HCT116 (cell line): Measurements from ENCODE around the gene CHRDL1. TPM values are rescaled to one million over a fixed set of nuclear protein-coding genes. Genes with fewer than 3 reads are reported as not detected.
"Not testable (repeated sequence)": the region's sequence is repeated elsewhere in the genome, so short reads cannot be mapped to it uniquely, and the experiment has no call there.

Source experiments
- ATAC-seq: fragments of 200-7000 bp; cut with Tn5 transposase; 2 replicates; pipeline ENCODE4 v1.9.1; 2020; ENCODE audit warnings: mild to moderate bottlenecking, moderate library complexity
- BruUV-seq: library from RNA; stranded (reverse); fragments of 400-500 nt; replicated peaks from 2 replicates; lab custom pipeline; 2021; lab: Mats Ljungman, UMichigan
- CTCF ChIA-PET: fragments of 300-600 bp; sonication (Branson Sonifier 250); formaldehyde crosslinking; loops from one replicate; lab custom pipeline; 2021; ENCODE audit warnings: antibody characterized with exemption; lab: Charles Lee
- POLR2A ChIA-PET: fragments of 300-600, 350-600 bp; sonication (Branson Sonifier 250); formaldehyde crosslinking; loops from one replicate; lab custom pipeline; 2021; ENCODE audit warnings: antibody characterized with exemption; lab: Charles Lee
- RAD21 ChIA-PET, 2 experiments: fragments of 300-600 bp; sonication (Branson Sonifier 250); formaldehyde crosslinking; loops; one replicate each; lab custom pipeline; 2023; ENCODE audit warnings: low total read pairs in 2 of 2; ENCODE audit not compliant: uncharacterized antibody in 2 of 2, unreplicated experiment in 2 of 2, low non-redundant PET in 1 of 2; lab: Charles Lee
- DNase-seq: peaks from one replicate; pipeline ENCODE4 v3.0.0-alpha.2; 2010; ENCODE audit warnings: low read depth, low spot score
- H2AFZ ChIP-seq: fragments of 200-600 bp; shearing (Covaris generic), sonication (generic); 2 replicates; pipeline ENCODE4 v1.6.1; 2017; ENCODE audit warnings: low read depth, mixed run types, mixed read lengths, antibody characterized with exemption, low read length; ENCODE audit not compliant: poor library complexity, severe bottlenecking
- H3K27ac ChIP-seq: 2 replicates; pipeline ENCODE4 v1.5.1; 2012; ENCODE audit warnings: low read depth, low read length
- H3K27me3 ChIP-seq: fragments of 200-600 bp; sonication (generic); 2 replicates; pipeline ENCODE4 v1.6.1; 2016; ENCODE audit warnings: mixed run types, low read length, mixed read lengths; ENCODE audit not compliant: insufficient read depth
- H3K36me3 ChIP-seq, 2 experiments: fragments of 200-500 bp in 1 of 2; fragments of 200-600 bp in 1 of 2; sonication (Bioruptor generic) in 1 of 2; sonication (generic) in 1 of 2; 2 replicates each; pipeline versions ENCODE4 v1.5.1 to v1.6.1; 2014 to 2016; ENCODE audit warnings: low read length in 2 of 2, inconsistent platforms in 1 of 2, mixed read lengths in 1 of 2, mixed run types in 1 of 2; ENCODE audit not compliant: insufficient read depth in 2 of 2, control insufficient read depth in 1 of 2
- H3K4me1 ChIP-seq, 2 experiments: fragments of 200-600 bp in 1 of 2; sonication (generic) in 1 of 2; 2 replicates each; pipeline versions ENCODE4 v1.5.1 to v1.6.1; 2012 to 2017; ENCODE audit warnings: low read length in 2 of 2, inconsistent platforms in 1 of 2, mild to moderate bottlenecking in 1 of 2, mixed read lengths in 1 of 2, mixed run types in 1 of 2, moderate library complexity in 1 of 2; ENCODE audit not compliant: insufficient read depth in 2 of 2, control insufficient read depth in 1 of 2
- H3K4me2 ChIP-seq: fragments of 200-600 bp; sonication (generic); 2 replicates; pipeline ENCODE4 v1.6.1; 2017; ENCODE audit warnings: mixed run types, low read length, mixed read lengths
- H3K4me3 ChIP-seq, 2 experiments: fragments of 200-600 bp in 1 of 2; sonication (generic) in 1 of 2; replicated peaks in 1 of 2; 2 replicates each; pipeline ENCODE4 v1.5.1; 2011 to 2016; ENCODE audit warnings: low read length in 2 of 2, control low read depth in 1 of 2, low read depth in 1 of 2, mild to moderate bottlenecking in 1 of 2, mixed read lengths in 1 of 2, mixed run types in 1 of 2
- H3K79me2 ChIP-seq: fragments of 200-600 bp; sonication (generic); 2 replicates; pipeline ENCODE4 v1.6.1; 2017; ENCODE audit warnings: mild to moderate bottlenecking, mixed run types, low read length, moderate library complexity, mixed read lengths; ENCODE audit not compliant: insufficient read depth
- H3K9ac ChIP-seq: fragments of 200-600 bp; sonication (generic); 2 replicates; pipeline ENCODE4 v1.6.1; 2016; ENCODE audit warnings: low read length, mixed read lengths
- H3K9me2 ChIP-seq: fragments of 200-600 bp; sonication (generic), shearing (Covaris generic); 2 replicates; pipeline ENCODE4 v1.6.1; 2017; ENCODE audit warnings: mixed run types, mild to moderate bottlenecking, moderate library complexity; ENCODE audit not compliant: insufficient read depth
- H3K9me3 ChIP-seq, 2 experiments: fragments of 200-500 bp in 1 of 2; fragments of 200-600 bp in 1 of 2; sonication (Bioruptor generic) in 1 of 2; sonication (generic) in 1 of 2; 2 replicates each; pipeline ENCODE4 v1.6.1; 2014 to 2017; ENCODE audit warnings: low read length in 2 of 2, mixed read lengths in 2 of 2, inconsistent platforms in 1 of 2, low read depth in 1 of 2, mild to moderate bottlenecking in 1 of 2, mixed run types in 1 of 2, moderate library complexity in 1 of 2; ENCODE audit not compliant: control insufficient read depth in 1 of 2, insufficient read depth in 1 of 2
- H4K20me1 ChIP-seq: fragments of 200-600 bp; sonication (generic), shearing (Covaris generic); 2 replicates; pipeline ENCODE4 v1.6.1; 2017; ENCODE audit warnings: mixed run types, mild to moderate bottlenecking, moderate library complexity; ENCODE audit not compliant: insufficient read depth
- CTCF ChIP-seq, 3 experiments: fragments of 200-600 bp in 1 of 3; sonication (generic) in 1 of 3; IDR thresholded peaks in 2 of 3; conservative IDR thresholded peaks in 1 of 3; 2 replicates each; pipeline ENCODE4 v1.5.1; 2012 to 2017; ENCODE audit warnings: low read depth in 2 of 3, low read length in 2 of 3, antibody characterized with exemption in 1 of 3, borderline replicate concordance in 1 of 3, control low read depth in 1 of 3, mild to moderate bottlenecking in 1 of 3, mixed read lengths in 1 of 3, mixed run types in 1 of 3, moderate library complexity in 1 of 3; ENCODE audit not compliant: insufficient read depth in 1 of 3
- EGR1 ChIP-seq: IDR thresholded peaks from 2 replicates; pipeline ENCODE4 v1.6.1; 2012; ENCODE audit warnings: low read depth
- ELF1 ChIP-seq: IDR thresholded peaks from 2 replicates; pipeline ENCODE4 v1.6.1; 2012; ENCODE audit warnings: low read depth, borderline replicate concordance
- EZH2 ChIP-seq: fragments of 200-600 bp; sonication (generic); IDR thresholded peaks from 2 replicates; pipeline ENCODE4 v1.6.1; 2017; ENCODE audit warnings: antibody characterized with exemption, mixed run types
- EZH2phosphoT487 ChIP-seq: fragments of 200-600 bp; IDR thresholded peaks from 2 replicates; pipeline ENCODE4 v1.6.1; 2018; ENCODE audit warnings: antibody characterized with exemption, borderline replicate concordance
- SIN3A ChIP-seq: IDR thresholded peaks from 2 replicates; pipeline ENCODE4 v1.6.1; 2012; ENCODE audit warnings: low read depth
- YY1 ChIP-seq: IDR thresholded peaks from 2 replicates; pipeline ENCODE4 v1.6.1; 2011; ENCODE audit warnings: low read length, low read depth, moderate library complexity, mild to moderate bottlenecking; ENCODE audit not compliant: insufficient replicate concordance; ENCODE audit errors: extremely low read depth
- ZBTB33 ChIP-seq: IDR thresholded peaks from 2 replicates; pipeline ENCODE4 v1.6.1; 2011; ENCODE audit warnings: mild to moderate bottlenecking, low read length, moderate library complexity; ENCODE audit not compliant: insufficient replicate concordance; ENCODE audit errors: extremely low read depth
- intact Hi-C: fragments of 100-400 bp; cut with micrococcal nuclease; formaldehyde crosslinking; loops from 2 replicates; pipeline ENCODE4 v1.10.0; 2022
- total RNA-seq: library from RNA; stranded (reverse); gene quantifications from one replicate; pipeline ENCODE4 v1.2.1, GENCODE V29; 2021; ENCODE audit not compliant: unreplicated experiment

Gene CHRDL1
- total RNA-seq, 1 experiment from 2014 or later = 0.05 TPM

DNA sequence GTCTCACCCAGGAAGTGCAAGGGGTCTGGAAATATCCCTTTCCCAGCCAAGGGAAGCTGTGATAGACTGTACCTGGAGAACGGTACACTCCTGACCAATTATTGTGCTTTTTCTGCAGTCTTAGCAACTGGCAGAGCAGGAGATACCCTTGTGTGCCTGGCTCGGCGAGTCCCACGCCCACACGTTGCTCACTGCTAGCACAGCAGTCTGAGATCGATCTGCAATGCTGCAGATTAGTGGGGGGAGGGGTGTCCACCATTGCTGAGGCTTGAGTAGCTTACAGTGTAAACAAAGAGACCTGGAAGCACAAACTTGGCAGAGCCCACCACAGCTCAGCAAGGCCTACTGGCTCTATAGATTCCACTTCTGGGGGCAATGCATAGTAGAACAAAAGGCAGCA lies 138.5 kb downstream of the CHRDL1 start:
- Histone ChIP-seq H2AFZ (no peak overlapping the region), H3K27me3 (no peaks in the 10 kb centered on the region), H4K20me1 (no peaks in the 10 kb centered on the region), H3K4me3 (no peak overlapping the region), H3K4me1 (no peaks in the 10 kb centered on the region), H3K9me2 (no peaks in the 10 kb centered on the region), H3K36me3 (no peaks in the 10 kb centered on the region), H3K4me2 (no peak overlapping the region), H3K27ac (no peak overlapping the region), H3K9me3 (no peaks in the 10 kb centered on the region), H3K9ac (no peak overlapping the region), H3K79me2 (no peaks in the 10 kb centered on the region)
- no peak for TF ChIP-seq YY1
- no peak for TF ChIP-seq EZH2phosphoT487
- no peak for TF ChIP-seq SIN3A
- TF ChIP-seq EZH2 = no peak
- TF ChIP-seq EGR1 = no peak
- no peak for TF ChIP-seq ZBTB33
- no peak for TF ChIP-seq CTCF (IDR thresholded peaks at IDR 0.05 in 2 of 3, conservative IDR thresholded peaks at IDR 0.05 in 1 of 3; ENCODE audit: borderline replicate concordance in 1 of 3, insufficient read depth in 1 of 3, low read depth in 2 of 3, low read length in 2 of 3)
- no peak for TF ChIP-seq ELF1
- intact Hi-C loops = no loop called here
- no peak for DNase-seq
- no peak for ATAC-seq
- RAD21 ChIA-PET = no interaction called here
- CTCF ChIA-PET = no interaction called here
- POLR2A ChIA-PET = no interaction called here
- BruUV-seq = no TSS peak

GRCh38 chrX:110654280-110654679 lies 141.3 kb downstream of the CHRDL1 start:
- H3K4me1 ChIP-seq, BruUV-seq, H3K27ac ChIP-seq, H4K20me1 ChIP-seq, H3K9ac ChIP-seq, H3K36me3 ChIP-seq, H3K9me3 ChIP-seq, CTCF ChIA-PET, ATAC-seq, H3K79me2 ChIP-seq, POLR2A ChIA-PET, intact Hi-C loops, H3K27me3 ChIP-seq, RAD21 ChIA-PET, DNase-seq, H3K4me3 ChIP-seq, H3K4me2 ChIP-seq, H2AFZ ChIP-seq, H3K9me2 ChIP-seq: not testable (repeated sequence)
